Hair follicle dermal papilla cell (primary cell): ENCODE measurements around the gene C15orf61. TPM values are rescaled to one million over a fixed set of nuclear protein-coding genes. Genes with fewer than 3 reads are reported as not detected.

ENCODE experiments used
- total RNA-seq: library from RNA; depleted of rRNA; stranded (reverse); fragments of >200 nt; gene quantifications from 2 replicates; pipeline ENCODE4 v1.2.3, GENCODE V29; 2012

The C15orf61 gene
- total RNA-seq: 2.9 and 6.0 TPM in 2 replicates

DNA sequence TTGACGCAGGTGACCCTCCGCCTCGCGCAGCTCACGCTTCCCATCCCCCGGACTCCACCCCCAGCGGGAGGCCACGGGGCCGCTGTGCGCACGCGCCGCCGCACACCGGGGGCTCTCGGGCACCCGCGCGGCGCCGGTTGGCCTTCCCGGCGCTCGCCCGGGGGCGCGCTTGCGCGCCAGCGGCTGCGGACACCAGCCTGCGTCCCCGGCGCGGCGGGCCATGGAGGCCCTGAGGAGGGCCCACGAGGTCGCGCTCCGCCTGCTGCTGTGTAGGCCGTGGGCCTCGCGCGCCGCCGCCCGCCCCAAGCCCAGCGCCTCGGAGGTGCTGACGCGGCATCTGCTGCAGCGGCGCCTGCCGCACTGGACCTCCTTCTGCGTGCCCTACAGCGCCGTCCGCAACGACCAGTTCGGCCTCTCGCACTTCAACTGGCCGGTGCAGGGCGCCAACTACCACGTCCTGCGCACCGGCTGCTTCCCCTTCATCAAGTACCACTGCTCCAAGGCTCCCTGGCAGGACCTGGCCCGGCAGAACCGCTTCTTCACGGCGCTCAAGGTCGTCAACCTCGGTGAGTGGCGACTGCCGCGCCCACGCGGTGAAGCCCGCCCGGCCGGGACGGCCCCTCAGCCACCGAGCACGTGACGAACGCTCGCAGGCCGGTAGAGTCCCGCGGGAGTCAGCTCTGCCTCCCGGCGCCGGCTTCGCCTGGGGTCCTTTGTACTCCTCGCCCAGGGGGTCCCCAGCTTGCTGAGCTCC is at the start of gene C15orf61:
Gene C15orf61 (plus strand): TSS at position 103 of the 754 bp plus-strand sequence. CDS start 118 bp downstream, at position 221.

DNA sequence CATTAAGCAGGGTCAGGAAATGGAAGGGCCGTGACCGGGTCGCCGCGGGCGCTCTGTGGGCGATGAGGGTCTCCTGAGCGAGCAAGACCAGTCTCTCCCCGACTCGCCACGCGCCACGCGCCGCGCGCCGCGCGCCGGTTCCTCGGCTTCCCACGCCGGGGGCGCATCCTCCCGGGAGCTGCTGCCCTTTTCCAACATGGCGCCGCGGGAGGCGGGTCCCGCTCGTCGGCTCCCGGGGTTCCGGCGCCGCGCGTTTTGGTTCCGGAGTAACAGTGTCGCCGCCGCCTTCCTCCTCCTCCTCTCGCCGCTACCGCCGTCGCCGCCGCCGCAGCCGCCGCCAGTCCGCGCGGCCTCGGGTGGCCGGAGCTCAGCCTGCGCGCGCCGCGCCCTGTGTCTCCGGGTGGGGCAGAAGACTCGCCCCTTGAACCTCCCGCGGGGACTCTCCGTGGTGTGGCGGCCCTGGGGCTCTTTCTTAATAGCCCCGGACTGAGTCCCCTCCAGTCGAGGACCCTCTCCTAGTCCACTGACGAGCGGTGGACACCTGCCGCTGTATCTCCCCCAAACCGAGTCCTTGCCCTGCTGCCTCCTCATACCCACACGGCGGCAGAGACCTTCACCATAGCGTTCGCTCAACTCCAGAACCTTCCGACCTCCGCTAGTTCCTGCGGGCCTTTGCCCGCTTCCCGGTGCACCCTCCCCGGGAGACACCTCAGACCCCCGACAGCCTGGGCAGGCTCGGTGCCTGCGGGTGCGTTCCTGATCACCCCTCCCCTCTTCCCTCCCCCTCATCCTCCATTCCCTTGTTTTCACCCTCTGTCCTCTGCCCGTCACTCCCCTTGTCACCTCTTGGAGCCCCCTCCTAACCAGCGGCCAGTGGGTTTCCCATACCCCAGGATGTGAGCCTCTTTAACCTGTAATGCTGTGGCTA is 21.8 kb downstream of the C15orf61 start, which contains the start of gene MAP2K5:
Gene MAP2K5 (plus strand): TSS at position 284 of the 928 bp plus-strand sequence. CDS start 633 bp downstream, at position 917.

Other genes with a start within 250 kb of the C15orf61 start
- 7.3 TPM in 2 replicates for gene MAP2K5, start 21.6 kb downstream of the C15orf61 start, total RNA-seq